GM23248 (cell line): Measurements from ENCODE around the gene RANBP3L. TPM values are rescaled to one million over a fixed set of nuclear protein-coding genes. Genes with fewer than 3 reads are reported as not detected.

ENCODE experiments used
- DNase-seq: peaks from one replicate; pipeline ENCODE4 v3.0.0-alpha.2; 2015
- H2AFZ ChIP-seq: fragments of 200-600 bp; sonication (generic); 2 replicates; pipeline ENCODE4 v1.6.1; 2016; ENCODE audit warnings: antibody characterized with exemption
- H3F3A ChIP-seq: fragments of 200-600 bp; sonication (generic); 2 replicates; pipeline ENCODE4 v1.6.1; 2016; ENCODE audit warnings: mild to moderate bottlenecking, antibody characterized with exemption, mixed run types; ENCODE audit not compliant: insufficient read depth
- H3K27ac ChIP-seq: fragments of 200-600 bp; sonication (generic); 2 replicates; pipeline ENCODE4 v1.5.1; 2016; ENCODE audit warnings: mild to moderate bottlenecking
- H3K27me3 ChIP-seq: fragments of 200-600 bp; sonication (generic); replicated peaks from 2 replicates; pipeline ENCODE4 v1.6.1; 2016; ENCODE audit warnings: mild to moderate bottlenecking; ENCODE audit not compliant: insufficient read depth
- H3K36me3 ChIP-seq: fragments of 200-600 bp; sonication (generic); 2 replicates; pipeline ENCODE4 v1.6.1; 2016; ENCODE audit warnings: low read depth, mild to moderate bottlenecking
- H3K4me1 ChIP-seq: fragments of 200-600 bp; sonication (generic); 2 replicates; pipeline ENCODE4 v1.6.1; 2016; ENCODE audit warnings: mild to moderate bottlenecking; ENCODE audit not compliant: insufficient read depth
- H3K4me2 ChIP-seq: fragments of 200-600 bp; sonication (generic); one replicate; pipeline ENCODE4 v1.6.1; 2016; ENCODE audit warnings: mild to moderate bottlenecking; ENCODE audit not compliant: unreplicated experiment
- H3K4me3 ChIP-seq: fragments of 200-600 bp; sonication (generic); 2 replicates; pipeline ENCODE4 v1.5.1; 2016; ENCODE audit warnings: mild to moderate bottlenecking
- H3K79me2 ChIP-seq: fragments of 200-600 bp; sonication (generic); 2 replicates; pipeline ENCODE4 v1.6.1; 2016; ENCODE audit warnings: mild to moderate bottlenecking; ENCODE audit not compliant: insufficient read depth
- H3K9ac ChIP-seq: fragments of 200-600 bp; sonication (generic); 2 replicates; pipeline ENCODE4 v1.6.1; 2016; ENCODE audit warnings: mild to moderate bottlenecking
- H3K9me2 ChIP-seq: fragments of 200-600 bp; sonication (generic); 2 replicates; pipeline ENCODE4 v1.6.1; 2016; ENCODE audit warnings: mixed run types, mild to moderate bottlenecking, moderate library complexity; ENCODE audit not compliant: insufficient read depth
- H3K9me3 ChIP-seq: fragments of 200-600 bp; sonication (generic); one replicate; pipeline ENCODE4 v1.6.1; 2017; ENCODE audit warnings: low read depth
- H4K20me1 ChIP-seq: fragments of 200-600 bp; sonication (generic); 2 replicates; pipeline ENCODE4 v1.6.0; 2016; ENCODE audit not compliant: insufficient read depth
- EZH2 ChIP-seq: fragments of 200-600 bp; sonication (generic); IDR thresholded peaks from 2 replicates; pipeline ENCODE4 v1.6.1; 2018; ENCODE audit warnings: antibody characterized with exemption, mild to moderate bottlenecking; ENCODE audit not compliant: insufficient read depth, poor library complexity, severe bottlenecking
- EZH2phosphoT487 ChIP-seq: fragments of 200-600 bp; sonication (generic); IDR thresholded peaks from 2 replicates; pipeline ENCODE4 v1.6.1; 2018; ENCODE audit warnings: antibody characterized with exemption, moderate library complexity, mild to moderate bottlenecking, low read depth; ENCODE audit not compliant: insufficient read depth
- WGBS, 2 experiments: methylation state at CpG; one replicate each; pipeline ENCODE4 v1.1.6; 2015 to 2017; ENCODE audit warnings: low lambda C conversion rate in 2 of 2, low coverage in 1 of 2; ENCODE audit errors: missing lambda C conversion rate in 2 of 2; 5-methylcytosine and 5-hydroxymethylcytosine counted together
- in situ Hi-C: fragments of 300-500 bp; cut with MboI; formaldehyde crosslinking; loops from 2 replicates; pipeline ENCODE4 v1.15.0; 2020
- polyA plus RNA-seq: library from polyadenylated mRNA; unstranded; fragments of >200 nt; fragmentation: Nextera tagmentation; extraction: Ambion mirVana; gene quantifications from 2 replicates; pipeline ENCODE4 v1.2.1, GENCODE V29; 2016
- total RNA-seq: library from RNA; depleted of rRNA; stranded (reverse); fragments of >200 nt; shearing (Covaris generic); gene quantifications from 2 replicates; pipeline ENCODE4 v1.2.3, GENCODE V29; 2014

Gene RANBP3L
- total and polyA plus RNA-seq, 2 experiments from 2014 or later, result not detected

- Histone ChIP-seq H3K79me2 (no peaks in the 10 kb centered on the region), H3K27ac (no peak overlapping the region), H3K36me3 (no peaks in the 10 kb centered on the region), H3K27me3 (no peaks in the 10 kb centered on the region), H3K4me2 (no peak overlapping the region), H3K9me2 (no peaks in the 10 kb centered on the region), H4K20me1 (no peaks in the 10 kb centered on the region), H3K4me1 (no peaks in the 10 kb centered on the region), H3F3A (no peaks in the 10 kb centered on the region), H3K9me3 (no peaks in the 10 kb centered on the region), H3K9ac (no peak overlapping the region), H2AFZ (no peak overlapping the region), H3K4me3 (no peak overlapping the region)
- in situ Hi-C loops, result no loop called here
- TF ChIP-seq EZH2phosphoT487, result no peak
- no peak for TF ChIP-seq EZH2
- WGBS, 2 experiments, result 49 to 59% methylated on average over 1 of the region's 1 CpG
- DNase-seq, result no peak
Measured at GRCh38 chr5:36312953-36313672, 11.4 kb upstream of the RANBP3L start.

- no peaks in the 10 kb centered on the region for H4K20me1 ChIP-seq
- no peak overlapping the region for H2AFZ ChIP-seq
- no peak overlapping the region for H3K4me3 ChIP-seq
- TF ChIP-seq EZH2 (no peak), EZH2phosphoT487 (no peak)
- no peak for DNase-seq
- H3K9me2 ChIP-seq, result no peaks in the 10 kb centered on the region
- no peaks in the 10 kb centered on the region for H3F3A ChIP-seq
- H3K36me3 ChIP-seq, result no peaks in the 10 kb centered on the region
- no peaks in the 10 kb centered on the region for H3K79me2 ChIP-seq
- H3K4me2 ChIP-seq, result no peak overlapping the region
- H3K27me3 ChIP-seq, result no peaks in the 10 kb centered on the region
- no peaks in the 10 kb centered on the region for H3K4me1 ChIP-seq
- no peak overlapping the region for H3K9ac ChIP-seq
- H3K9me3 ChIP-seq, result no peaks in the 10 kb centered on the region
- 20 to 29% methylated on average over 1 of the region's 1 CpG for WGBS, 2 experiments
- in situ Hi-C loops, result no loop called here
- no peak overlapping the region for H3K27ac ChIP-seq
Measured at GRCh38 chr5:36311956-36312355, 10.3 kb upstream of the RANBP3L start.

GRCh38 chr5:36310138-36310537 lies 8.4 kb upstream of the RANBP3L start:
- H4K20me1 ChIP-seq, result no peaks in the 10 kb centered on the region
- no peaks in the 10 kb centered on the region for H3F3A ChIP-seq
- in situ Hi-C loops, result no loop called here
- H3K4me1 ChIP-seq, result no peaks in the 10 kb centered on the region
- H3K36me3 ChIP-seq, result no peaks in the 10 kb centered on the region
- no peak for DNase-seq
- TF ChIP-seq EZH2phosphoT487 (no peak), EZH2 (no peak)
- H2AFZ ChIP-seq, result no peak overlapping the region
- H3K79me2 ChIP-seq, result no peaks in the 10 kb centered on the region
- 62 to 66% methylated on average over 3 of the region's 3 CpGs for WGBS, 2 experiments
- no peak overlapping the region for H3K27ac ChIP-seq
- H3K9me2 ChIP-seq, result no peaks in the 10 kb centered on the region
- H3K27me3 ChIP-seq, result no peaks in the 10 kb centered on the region
- no peaks in the 10 kb centered on the region for H3K9me3 ChIP-seq
- no peak overlapping the region for H3K4me3 ChIP-seq
- H3K4me2 ChIP-seq, result no peak overlapping the region
- H3K9ac ChIP-seq, result no peak overlapping the region

- WGBS, 2 experiments, result 24 to 25% methylated on average over 4 of the region's 4 CpGs
- Histone ChIP-seq H3K9me3 (no peaks in the 10 kb centered on the region), H3K4me2 (no peak overlapping the region), H3K79me2 (no peaks in the 10 kb centered on the region), H3K4me1 (peaks cover 16% of the 10 kb centered on the region), H3F3A (peaks cover 20% of the 10 kb centered on the region), H3K27me3 (no peaks in the 10 kb centered on the region), H3K4me3 (no peak overlapping the region), H3K9ac (no peak overlapping the region), H2AFZ (no peak overlapping the region), H3K9me2 (no peaks in the 10 kb centered on the region), H4K20me1 (no peaks in the 10 kb centered on the region), H3K36me3 (no peaks in the 10 kb centered on the region), H3K27ac (no peak overlapping the region)
- peak; percentile 75 for DNase-seq
- TF ChIP-seq EZH2, result no peak
- TF ChIP-seq EZH2phosphoT487, result no peak
- in situ Hi-C loops, result no loop called here
Measured at GRCh38 chr5:36305571-36306326, 4.0 kb upstream of the RANBP3L start.
